T47D (cell line): ENCODE results near the gene GYS1.
A peak's percentile ranks its signal among the peaks of the same experiment; 100 is the strongest.

Source experiments
- DNase-seq, 2 experiments: peaks; one replicate each; pipeline versions ENCODE4 v3.0.0 to v3.0.0-alpha.2; 2011 to 2012; ENCODE audit warnings: low read depth in 1 of 2, low spot score in 1 of 2
- JUND ChIP-seq: IDR thresholded peaks from 2 replicates; pipeline ENCODE4 v1.6.1; 2012; ENCODE audit warnings: low read depth
- in situ Hi-C: cut with HindIII; loops from 2 replicates; pipeline ENCODE4 v1.10.0; 2016; ENCODE audit warnings: low sequenced_read_pairs, low pct_unique_long_range_greater_than_20kb

The GYS1 gene

DNA sequence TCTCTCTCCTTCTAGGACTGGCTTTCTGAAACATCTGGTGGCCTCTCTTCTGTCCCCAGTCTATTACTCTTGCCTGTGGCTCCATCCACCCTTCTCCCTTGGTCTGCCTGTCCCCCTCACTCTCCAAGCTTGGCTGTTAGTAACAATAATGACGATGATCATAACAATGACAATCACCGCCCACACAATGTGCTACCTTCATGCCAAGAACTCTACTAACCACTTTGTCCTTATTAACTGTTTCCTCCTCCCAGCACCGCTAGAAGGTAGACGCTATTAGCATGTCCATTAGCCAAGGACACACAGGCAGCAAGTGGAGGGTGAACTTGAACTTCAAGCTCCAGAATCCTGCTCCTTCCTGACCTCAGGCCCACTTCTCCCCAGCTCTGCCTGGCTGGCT is 2.7 kb downstream of the GYS1 start:
- TF ChIP-seq JUND, result no peak
- in situ Hi-C loops, result no loop called here
- DNase-seq, result no peak

DNA sequence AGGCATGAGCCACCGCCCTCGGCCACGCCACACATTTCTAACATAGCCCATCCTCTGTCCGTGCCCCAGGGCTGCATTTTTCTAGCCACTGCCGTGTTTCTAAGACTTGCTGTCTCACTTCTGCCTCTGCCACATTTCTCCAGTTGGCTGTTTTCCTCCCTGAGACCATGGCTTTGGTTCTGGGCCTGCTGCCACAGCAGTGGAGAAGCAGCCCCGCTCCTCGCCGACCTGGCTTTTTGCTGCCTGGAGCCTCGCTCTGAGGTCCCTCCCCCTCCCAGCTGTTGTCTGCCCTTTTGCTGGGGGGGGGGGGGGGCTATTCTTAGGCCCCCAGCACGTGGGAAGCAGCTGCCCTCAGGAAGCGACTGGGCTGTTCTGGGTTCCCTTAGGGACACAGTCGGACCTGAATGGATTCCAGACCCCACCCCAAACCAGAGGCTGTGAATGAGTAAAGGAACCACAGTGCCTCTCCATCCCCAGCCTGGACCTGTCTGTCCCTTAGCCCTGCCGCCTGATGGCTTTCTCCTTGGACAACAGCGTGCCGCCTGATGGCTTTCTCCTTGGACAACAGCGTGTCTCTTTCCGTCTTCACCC is 3.3 kb downstream of the GYS1 start:
- DNase-seq, result no peak
- no peak for TF ChIP-seq JUND
- in situ Hi-C loops, result no loop called here

DNA sequence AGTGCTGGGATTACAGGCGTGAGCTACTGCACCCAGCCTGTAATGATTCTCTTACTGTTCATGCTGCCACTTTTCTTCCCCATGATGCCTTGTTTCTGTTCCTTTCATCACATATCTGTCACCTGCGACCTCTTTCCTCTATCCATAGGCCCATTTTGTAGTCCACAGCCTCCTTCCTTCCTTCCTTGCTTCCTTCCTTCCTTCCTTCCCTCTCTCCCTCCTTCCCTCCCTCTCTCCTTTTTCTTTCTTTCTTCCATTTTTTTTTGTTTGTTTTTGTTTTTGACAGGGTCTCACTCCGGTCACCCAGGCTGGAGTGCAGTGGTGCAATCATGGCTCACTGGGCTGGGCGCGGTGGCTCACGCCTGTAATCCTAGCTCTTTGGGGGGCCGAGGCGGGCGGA is 4.2 kb downstream of the GYS1 start:
- DNase-seq, result no peak
- in situ Hi-C loops, result no loop called here
- TF ChIP-seq JUND, result no peak

DNA sequence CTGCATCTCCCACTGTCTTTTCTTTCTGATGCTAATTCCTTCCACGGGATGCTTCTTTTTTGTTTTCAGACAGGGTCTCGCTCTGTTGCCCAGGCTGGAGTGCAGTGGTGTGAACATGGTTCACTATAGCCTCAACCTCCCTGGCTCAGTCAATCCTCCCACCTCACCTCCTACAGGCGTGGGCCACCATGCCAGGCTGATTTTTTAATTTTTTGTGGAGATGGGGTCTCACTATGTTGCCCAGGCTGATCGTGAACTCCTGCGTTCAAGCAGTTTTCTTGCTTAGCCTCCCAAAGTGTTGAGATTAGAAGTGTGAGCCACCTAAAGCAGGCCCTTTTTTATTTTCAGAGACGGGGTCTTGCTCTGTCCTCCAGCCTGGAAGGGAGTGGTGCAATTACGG is 4.8 kb downstream of the GYS1 start:
- in situ Hi-C loops, result no loop called here
- no peak for TF ChIP-seq JUND
- no peak for DNase-seq

DNA sequence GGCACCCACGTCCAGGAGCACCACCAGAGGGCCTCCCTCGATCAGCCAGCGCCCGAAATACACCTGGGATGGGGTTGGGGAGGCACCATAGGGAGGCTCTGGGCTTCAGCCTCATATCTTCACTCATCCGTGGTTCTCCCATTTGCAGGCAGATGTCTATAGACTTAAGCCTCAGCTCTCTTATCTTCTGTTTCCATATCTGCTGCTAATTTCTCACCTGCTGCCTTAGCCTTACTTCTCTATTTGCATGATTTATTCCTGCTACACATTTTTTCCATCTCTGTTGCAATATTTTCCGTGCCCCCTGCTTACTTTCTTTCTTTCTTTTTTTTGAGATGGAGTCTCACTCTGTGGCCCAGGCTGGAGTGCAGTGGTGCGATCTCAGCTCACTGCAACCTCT is 5.8 kb downstream of the GYS1 start:
- in situ Hi-C loops, result no loop called here
- TF ChIP-seq JUND, result no peak
- DNase-seq, result no peak

DNA sequence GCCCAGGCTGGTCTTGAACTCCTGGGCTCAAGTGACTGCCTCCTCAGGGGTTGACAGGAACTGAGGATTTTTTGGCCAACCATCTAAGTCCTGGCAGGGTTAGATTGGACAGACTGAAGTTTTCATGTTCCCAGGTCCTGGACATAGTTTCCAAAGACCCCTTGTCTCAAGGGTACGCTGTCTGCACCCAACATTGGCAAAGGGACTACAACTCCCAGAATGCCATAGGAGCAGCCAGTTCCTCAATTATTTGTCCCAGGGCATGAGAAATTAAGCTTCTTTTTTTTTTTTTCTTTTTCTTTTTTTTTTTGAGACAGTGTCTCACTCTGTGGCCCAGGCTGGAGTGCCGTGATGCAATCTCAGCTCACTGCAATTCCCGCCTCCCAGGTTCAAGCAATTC is 6.9 kb downstream of the GYS1 start:
- in situ Hi-C loops, result no loop called here
- DNase-seq, result no peak
- no peak for TF ChIP-seq JUND

DNA sequence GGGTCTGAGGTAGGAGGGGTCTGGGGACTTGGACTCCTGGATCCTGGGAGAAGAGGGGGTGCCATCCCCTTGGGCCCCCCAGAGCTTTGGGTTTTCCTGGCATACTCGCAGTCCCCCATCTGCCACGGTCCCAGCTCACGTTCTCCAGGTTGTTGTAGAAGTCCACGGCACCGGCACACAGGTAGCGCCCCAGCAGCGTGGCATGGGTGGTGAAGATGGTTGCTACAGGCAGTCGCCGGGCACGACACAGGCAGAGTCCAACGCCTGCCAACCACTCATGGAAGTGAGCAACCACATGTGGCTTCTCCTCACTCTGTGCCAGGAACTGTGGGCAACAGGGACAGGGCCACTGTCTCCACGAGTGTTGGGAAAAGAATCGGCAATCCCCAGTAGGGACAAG is 7.4 kb downstream of the GYS1 start:
- no peak for DNase-seq
- no peak for TF ChIP-seq JUND
- in situ Hi-C loops, result no loop called here

DNA sequence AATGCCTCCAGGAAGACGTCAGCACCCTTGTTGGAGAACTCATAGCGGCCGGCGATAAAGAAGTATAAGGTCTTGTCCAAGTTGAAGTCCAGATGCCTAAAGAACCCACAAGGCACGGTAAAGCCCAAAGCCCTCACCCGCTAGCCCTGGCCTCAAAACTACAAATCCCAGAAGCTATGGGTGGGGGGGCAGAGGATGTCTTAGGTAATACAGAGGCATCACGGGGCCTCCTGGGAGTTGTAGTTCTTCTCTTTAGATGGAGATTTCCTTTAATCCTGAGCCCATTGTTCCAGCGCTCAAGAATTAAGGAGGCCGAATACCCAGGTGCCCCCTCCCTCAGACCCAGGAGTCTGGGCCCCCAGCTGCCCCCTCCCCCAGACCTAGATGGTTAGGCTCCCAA is 10.8 kb downstream of the GYS1 start:
- in situ Hi-C loops, result no loop called here
- no peak for TF ChIP-seq JUND

DNA sequence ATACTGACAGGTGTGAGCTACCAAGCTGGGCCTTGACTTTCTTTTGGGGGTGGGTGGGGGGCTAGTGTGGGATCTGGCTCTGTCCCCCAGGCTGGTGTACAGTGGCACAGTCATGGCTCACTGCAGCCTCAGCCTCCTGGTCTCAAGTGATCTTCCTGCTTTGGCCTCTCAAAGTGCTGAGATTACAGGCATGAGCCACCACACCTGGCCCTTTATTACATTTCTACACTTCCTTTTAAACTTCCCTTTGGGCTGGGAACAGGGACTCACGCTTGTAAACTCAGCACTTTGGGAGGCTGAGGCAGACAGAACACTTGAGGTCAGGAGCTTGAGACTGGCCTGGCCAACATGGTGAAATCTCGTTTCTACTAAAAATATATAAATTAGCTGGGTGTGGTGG is 16.0 kb downstream of the GYS1 start:
- in situ Hi-C loops, result no loop called here
- no peak for DNase-seq
- TF ChIP-seq JUND, result no peak

More for the DNA sequence above, 10.8 kb downstream of the GYS1 start:
- DNase-seq, result peak in 1 of 2 experiments; percentile 18

DNA sequence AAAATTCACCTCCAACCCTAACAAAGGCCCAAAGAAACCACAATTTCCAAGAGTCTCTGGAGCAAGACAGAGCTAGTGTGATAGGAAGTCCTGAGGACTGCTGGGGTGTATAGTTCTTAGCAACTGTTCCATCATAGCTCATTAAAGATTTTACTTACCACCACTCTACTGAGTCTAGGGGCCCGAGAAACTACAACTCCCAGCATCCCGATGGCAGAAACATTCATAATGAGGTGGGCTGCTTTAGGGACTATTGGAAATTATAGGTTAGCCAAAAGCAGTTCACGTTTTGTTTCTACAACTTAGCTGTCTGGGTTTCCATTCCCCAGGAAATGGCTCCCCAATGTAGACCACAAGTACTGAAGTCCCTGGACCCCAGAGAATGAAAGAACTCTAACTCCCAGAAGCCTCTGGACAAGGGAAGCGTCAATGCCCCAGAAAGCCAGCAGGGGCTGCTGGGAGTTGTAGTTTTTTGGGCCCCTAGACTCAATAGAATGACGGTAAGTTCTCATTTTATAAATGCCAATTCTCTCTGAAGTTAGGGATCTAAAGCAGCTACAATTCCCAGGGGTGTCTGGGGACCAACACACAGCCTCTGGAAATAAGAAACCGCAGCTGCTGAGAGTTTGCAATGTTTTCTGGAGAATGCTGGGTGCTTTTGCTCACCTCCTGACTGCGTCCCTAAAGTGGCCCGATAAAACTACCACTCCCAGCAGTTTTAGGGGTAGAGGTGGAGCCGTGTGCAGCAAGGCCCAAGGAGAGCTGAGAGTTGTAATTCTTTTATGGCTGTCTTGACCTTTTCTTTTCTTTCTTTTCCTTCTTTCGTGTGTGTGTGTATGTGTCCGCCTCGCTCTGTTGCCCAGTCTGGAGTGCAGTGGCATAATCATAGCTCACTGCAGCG is 16.9 kb downstream of the GYS1 start:
- DNase-seq, result peak in 1 of 2 experiments; percentile 29
- in situ Hi-C loops, result no loop called here
- no peak for TF ChIP-seq JUND

DNA sequence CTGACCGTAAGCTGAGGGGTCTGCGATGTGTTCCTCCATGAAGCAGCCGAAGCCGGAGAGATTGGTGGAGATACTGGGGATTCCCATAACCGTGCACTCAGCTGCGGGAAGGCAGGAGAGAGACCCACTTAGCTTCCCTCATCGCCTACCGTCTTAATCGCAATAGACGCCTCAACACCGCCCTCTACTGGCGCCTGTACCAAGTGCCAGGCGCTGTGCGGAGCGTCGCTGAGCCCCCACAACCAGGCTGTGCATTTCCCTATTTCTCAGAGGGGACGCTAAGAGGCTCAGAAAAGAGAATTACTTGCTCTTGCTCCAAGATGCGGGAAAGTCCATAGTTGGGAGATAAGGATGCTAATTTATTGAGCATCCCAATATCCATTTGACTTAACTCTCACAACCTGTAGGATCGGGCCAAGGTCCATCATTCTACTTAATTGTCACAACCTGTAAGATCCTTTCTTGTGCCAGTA is 22.1 kb downstream of the GYS1 start:
- no peak for TF ChIP-seq JUND
- in situ Hi-C loops, result no loop called here
- DNase-seq, result peak in 1 of 2 experiments; percentile 53

DNA sequence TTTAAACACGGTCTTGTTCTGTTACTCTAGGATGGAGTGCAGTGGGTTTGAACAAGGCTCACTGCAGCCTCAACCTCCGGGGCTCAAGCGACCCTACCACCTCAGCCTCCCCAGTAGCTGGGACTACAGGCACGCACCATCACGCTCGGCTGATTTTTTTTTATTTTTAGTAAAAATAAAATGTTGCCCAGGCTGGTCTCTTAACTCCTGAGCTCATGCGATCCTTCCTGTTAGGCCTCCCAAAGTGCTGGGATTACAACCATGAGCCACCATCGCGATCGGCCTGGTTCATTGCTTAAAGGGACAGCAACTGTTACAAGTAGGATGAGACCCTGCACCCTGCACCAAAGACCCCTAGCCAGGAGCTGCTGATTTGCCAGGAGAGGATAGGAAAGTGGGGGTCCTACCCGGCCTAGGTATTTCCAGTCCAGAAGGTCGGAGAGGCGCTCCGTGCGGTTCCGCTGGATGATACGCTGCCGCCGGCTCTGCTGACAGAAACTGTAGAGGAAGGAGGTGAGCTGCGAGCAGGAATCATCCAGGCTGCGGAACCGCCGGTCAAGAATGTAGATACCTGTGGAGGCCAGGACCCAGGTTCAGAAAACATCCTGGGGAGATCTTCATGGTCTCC is 22.9 kb downstream of the GYS1 start:
- in situ Hi-C loops, result no loop called here
- TF ChIP-seq JUND, result no peak

DNA sequence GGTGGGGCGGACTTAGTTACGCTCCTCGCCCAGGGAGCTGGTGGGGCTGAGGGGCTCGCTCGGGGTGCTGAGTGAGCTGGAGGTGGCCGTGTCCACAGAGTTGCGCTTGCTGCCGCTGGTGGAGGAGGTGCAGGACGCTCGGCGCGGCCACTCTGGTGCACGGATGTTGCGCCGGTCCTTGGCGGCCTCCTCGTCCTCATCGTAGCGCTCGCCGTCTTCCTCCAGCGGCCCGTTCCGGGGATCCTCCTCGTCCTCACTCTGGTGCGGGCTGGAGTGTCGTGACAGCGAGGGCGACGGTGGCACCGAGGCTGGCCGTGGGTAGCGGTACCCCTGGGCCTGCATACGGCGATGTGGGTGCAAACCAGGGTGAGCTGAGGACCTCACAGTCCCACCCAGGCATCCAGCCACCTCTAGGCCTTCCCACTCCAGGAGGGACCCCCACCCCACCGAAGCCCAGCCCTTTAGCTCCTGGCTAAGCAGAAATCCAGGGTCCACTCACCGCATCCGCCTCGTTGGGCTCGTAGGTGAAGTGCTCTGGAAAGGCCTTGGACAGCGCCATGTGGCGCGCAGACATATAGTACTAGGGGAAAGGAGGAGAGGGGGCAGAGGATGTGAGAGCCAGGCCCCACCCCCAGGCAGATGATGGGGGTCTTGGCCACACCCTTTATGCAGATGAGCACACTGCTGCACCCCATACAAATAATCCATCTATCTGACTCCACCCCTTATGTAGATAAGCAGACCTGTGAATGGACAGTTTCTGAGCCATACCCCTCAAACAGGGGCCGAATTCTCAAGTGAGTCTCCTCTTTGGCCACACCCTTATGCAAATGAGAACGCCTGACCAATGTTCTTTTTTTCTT is 23.6 kb downstream of the GYS1 start:
- in situ Hi-C loops, result no loop called here
- DNase-seq, result peak in 1 of 2 experiments; percentile 72
- TF ChIP-seq JUND, result no peak

More for the DNA sequence above, 22.9 kb downstream of the GYS1 start:
- no peak for DNase-seq
